Panc1 (cell line): Measurements from ENCODE around the gene PGC. TPM values are rescaled to one million over a fixed set of nuclear protein-coding genes. Genes with fewer than 3 reads are reported as not detected.

Experiments used
- ATAC-seq: fragments of 200-7000 bp; cut with Tn5 transposase; 2 replicates; pipeline ENCODE4 v1.9.1; 2020; ENCODE audit warnings: mild to moderate bottlenecking, moderate library complexity
- BruUV-seq: library from RNA; stranded (reverse); fragments of 400-500 nt; replicated peaks from 2 replicates; lab custom pipeline; 2021; lab: Mats Ljungman, UMichigan
- CTCF ChIA-PET: fragments of 300-600 bp; sonication (Branson Sonifier 250); formaldehyde crosslinking; loops from one replicate; lab custom pipeline; 2022; ENCODE audit warnings: antibody characterized with exemption; lab: Charles Lee
- POLR2A ChIA-PET: fragments of 300-600 bp; sonication (Branson Sonifier 250); formaldehyde crosslinking; loops from one replicate; lab custom pipeline; 2022; ENCODE audit warnings: antibody characterized with exemption; lab: Charles Lee
- DNase-seq: peaks from one replicate; pipeline ENCODE4 v3.0.0-alpha.2; 2010; ENCODE audit warnings: low read depth, low spot score
- H3K27ac ChIP-seq: 2 replicates; pipeline ENCODE4 v1.5.1; 2011; ENCODE audit warnings: mild to moderate bottlenecking, low read length, inconsistent platforms
- H3K27me3 ChIP-seq: fragments of 200-500 bp; sonication (Bioruptor generic); 2 replicates; pipeline ENCODE4 v1.6.0; 2014; ENCODE audit warnings: low read length, inconsistent platforms; ENCODE audit not compliant: control insufficient read depth, insufficient read depth
- H3K36me3 ChIP-seq: fragments of 200-500 bp; sonication (Bioruptor generic); 2 replicates; pipeline ENCODE4 v1.5.1; 2014; ENCODE audit warnings: inconsistent platforms, mild to moderate bottlenecking, low read length, moderate library complexity; ENCODE audit not compliant: control insufficient read depth, insufficient read depth
- H3K4me1 ChIP-seq: 2 replicates; pipeline ENCODE4 v1.5.1; 2011; ENCODE audit warnings: inconsistent platforms, mild to moderate bottlenecking, low read length, moderate library complexity; ENCODE audit not compliant: control insufficient read depth, insufficient read depth
- H3K4me3 ChIP-seq, 2 experiments: 2 replicates each; pipeline ENCODE4 v1.5.1; 2011 to 2012; ENCODE audit warnings: low read depth in 2 of 2, low read length in 2 of 2, mild to moderate bottlenecking in 2 of 2, inconsistent platforms in 1 of 2, moderate library complexity in 1 of 2
- H3K9me3 ChIP-seq: fragments of 200-500 bp; sonication (Bioruptor generic); 2 replicates; pipeline ENCODE4 v1.5.1; 2014; ENCODE audit warnings: low read depth, mild to moderate bottlenecking, inconsistent platforms, low read length, moderate library complexity; ENCODE audit not compliant: control insufficient read depth, insufficient read depth
- CTCF ChIP-seq: fragments of 450-650 bp; IDR thresholded peaks from 2 replicates; pipeline ENCODE4 v1.5.1; 2017; ENCODE audit warnings: mild to moderate bottlenecking
- POLR2AphosphoS5 ChIP-seq: IDR thresholded peaks from 2 replicates; pipeline ENCODE4 v1.6.1; 2012; ENCODE audit warnings: mild to moderate bottlenecking, low read depth, low read length, moderate library complexity
- SIN3A ChIP-seq: IDR thresholded peaks from 2 replicates; pipeline ENCODE4 v1.6.1; 2012; ENCODE audit warnings: low read depth, mild to moderate bottlenecking, low read length, moderate library complexity, borderline replicate concordance; ENCODE audit not compliant: insufficient read depth
- TCF7L2 ChIP-seq: IDR thresholded peaks from 2 replicates; pipeline ENCODE4 v1.6.1; 2011; ENCODE audit warnings: mild to moderate bottlenecking, low read depth, low read length, inconsistent platforms
- in situ Hi-C: cut with HindIII; loops from 2 replicates; pipeline ENCODE4 v1.10.0; 2016; ENCODE audit warnings: low sequenced_read_pairs, low pct_unique_long_range_greater_than_20kb
- intact Hi-C: fragments of 100-400 bp; cut with micrococcal nuclease; formaldehyde crosslinking; loops from one replicate; pipeline ENCODE4 v1.10.0; 2022; ENCODE audit not compliant: unreplicated experiment
- total RNA-seq: library from RNA; stranded (reverse); gene quantifications from one replicate; pipeline ENCODE4 v1.2.1, GENCODE V29; 2021; ENCODE audit not compliant: unreplicated experiment
- TF ChIP-seq, protein P1 (sequence below), 2 experiments: IDR thresholded peaks; 2 replicates each; pipeline ENCODE4 v1.6.1; 2011 to 2012; ENCODE audit warnings: low read depth in 2 of 2, control low read depth in 1 of 2, low read length in 1 of 2, mild to moderate bottlenecking in 1 of 2, moderate library complexity in 1 of 2; ENCODE audit not compliant: insufficient read depth in 1 of 2

The PGC gene
- total RNA-seq, 1 experiment from 2014 or later, result 0.18 TPM

DNA sequence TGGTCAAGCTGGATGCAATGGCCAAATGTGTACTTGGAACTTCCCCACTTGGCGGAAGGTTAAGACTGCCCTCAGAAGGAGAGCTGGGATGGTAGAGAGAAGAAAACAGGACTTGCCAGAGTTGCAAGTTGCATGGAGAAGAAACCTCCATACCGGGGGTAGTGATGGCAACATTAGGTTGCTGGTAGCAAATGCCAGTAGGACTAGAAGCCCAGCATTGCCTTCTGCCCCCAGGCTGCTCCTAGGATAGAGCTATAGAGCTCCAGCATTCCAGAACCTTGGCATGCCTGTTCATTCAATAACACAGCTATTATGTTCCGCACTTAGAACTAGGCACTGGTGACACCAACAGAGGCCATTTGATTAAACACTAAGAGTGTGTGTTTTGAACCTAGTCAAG is 38.3 kb downstream of the PGC start:
- Histone ChIP-seq H3K36me3 (no peaks in the 10 kb centered on the region), H3K4me3 (no peak overlapping the region), H3K27ac (no peak overlapping the region), H3K27me3 (no peaks in the 10 kb centered on the region), H3K4me1 (peaks cover 17% of the 10 kb centered on the region), H3K9me3 (no peaks in the 10 kb centered on the region)
- ChIA-PET CTCF (interaction anchor here (1.1 kb wide), 1 partner anchor 27 kb away, joined by 6 read pairs; no protein-coding TSS in a partner anchor), POLR2A (no interaction called here)
- no TSS peak for BruUV-seq
- intact Hi-C loops (no loop called here), in situ Hi-C loops (no loop called here)
- ATAC-seq, result no peak
- TF ChIP-seq, protein P1, sequence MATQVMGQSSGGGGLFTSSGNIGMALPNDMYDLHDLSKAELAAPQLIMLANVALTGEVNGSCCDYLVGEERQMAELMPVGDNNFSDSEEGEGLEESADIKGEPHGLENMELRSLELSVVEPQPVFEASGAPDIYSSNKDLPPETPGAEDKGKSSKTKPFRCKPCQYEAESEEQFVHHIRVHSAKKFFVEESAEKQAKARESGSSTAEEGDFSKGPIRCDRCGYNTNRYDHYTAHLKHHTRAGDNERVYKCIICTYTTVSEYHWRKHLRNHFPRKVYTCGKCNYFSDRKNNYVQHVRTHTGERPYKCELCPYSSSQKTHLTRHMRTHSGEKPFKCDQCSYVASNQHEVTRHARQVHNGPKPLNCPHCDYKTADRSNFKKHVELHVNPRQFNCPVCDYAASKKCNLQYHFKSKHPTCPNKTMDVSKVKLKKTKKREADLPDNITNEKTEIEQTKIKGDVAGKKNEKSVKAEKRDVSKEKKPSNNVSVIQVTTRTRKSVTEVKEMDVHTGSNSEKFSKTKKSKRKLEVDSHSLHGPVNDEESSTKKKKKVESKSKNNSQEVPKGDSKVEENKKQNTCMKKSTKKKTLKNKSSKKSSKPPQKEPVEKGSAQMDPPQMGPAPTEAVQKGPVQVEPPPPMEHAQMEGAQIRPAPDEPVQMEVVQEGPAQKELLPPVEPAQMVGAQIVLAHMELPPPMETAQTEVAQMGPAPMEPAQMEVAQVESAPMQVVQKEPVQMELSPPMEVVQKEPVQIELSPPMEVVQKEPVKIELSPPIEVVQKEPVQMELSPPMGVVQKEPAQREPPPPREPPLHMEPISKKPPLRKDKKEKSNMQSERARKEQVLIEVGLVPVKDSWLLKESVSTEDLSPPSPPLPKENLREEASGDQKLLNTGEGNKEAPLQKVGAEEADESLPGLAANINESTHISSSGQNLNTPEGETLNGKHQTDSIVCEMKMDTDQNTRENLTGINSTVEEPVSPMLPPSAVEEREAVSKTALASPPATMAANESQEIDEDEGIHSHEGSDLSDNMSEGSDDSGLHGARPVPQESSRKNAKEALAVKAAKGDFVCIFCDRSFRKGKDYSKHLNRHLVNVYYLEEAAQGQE (IDR thresholded peaks at IDR 0.05; ENCODE audit: insufficient read depth in 1 of 2, low read depth in 2 of 2, low read length in 1 of 2), result no peak
- no peak for TF ChIP-seq TCF7L2
- no peak for TF ChIP-seq POLR2AphosphoS5
- no peak for TF ChIP-seq SIN3A
- TF ChIP-seq CTCF, result no peak
- DNase-seq, result no peak

GRCh38 chr6:41707565-41708200 is 39.5 kb downstream of the PGC start:
- Histone ChIP-seq H3K27me3 (no peaks in the 10 kb centered on the region), H3K4me1 (peaks cover 5% of the 10 kb centered on the region), H3K9me3 (no peaks in the 10 kb centered on the region), H3K36me3 (no peaks in the 10 kb centered on the region), H3K4me3 (no peak overlapping the region), H3K27ac (no peak overlapping the region)
- intact Hi-C loops, result no loop called here
- BruUV-seq, result no TSS peak
- TF ChIP-seq TCF7L2, result no peak
- TF ChIP-seq, protein P1 (IDR thresholded peaks at IDR 0.05; ENCODE audit: insufficient read depth in 1 of 2, low read depth in 2 of 2, low read length in 1 of 2), result no peak
- DNase-seq (no peak), ATAC-seq (no peak)
- in situ Hi-C loops, result no loop called here
- ChIA-PET POLR2A (no interaction called here), CTCF (interaction anchor here (0.8 to 1.1 kb wide), 3 partner anchors 8 to 105 kb away, joined by 4 to 9 read pairs (median 6); no protein-coding TSS in a partner anchor)
